Neutrophil (primary cell): ENCODE measurements around the gene TNF.

Experiments used
- H3K27ac ChIP-seq: fragments of 200-600 bp; sonication (generic); 2 replicates; pipeline ENCODE4 v1.5.1; 2016; ENCODE audit warnings: mild to moderate bottlenecking, moderate library complexity
- H3K27me3 ChIP-seq: fragments of 200-600 bp; sonication (generic); 2 replicates; pipeline ENCODE4 v1.6.0; 2016; ENCODE audit warnings: mild to moderate bottlenecking
- H3K36me3 ChIP-seq: fragments of 200-600 bp; sonication (generic); 2 replicates; pipeline ENCODE4 v1.5.1; 2017
- H3K4me1 ChIP-seq, 2 experiments: fragments of 200-600 bp in 1 of 2; sonication (generic) in 1 of 2; 1 replicate in 1 of 2; 2 replicates in 1 of 2; pipeline versions ENCODE4 v1.5.1 to v1.6.1; 2013 to 2016; ENCODE audit warnings: low read depth in 1 of 2, low read length in 1 of 2, mild to moderate bottlenecking in 1 of 2, moderate library complexity in 1 of 2; ENCODE audit not compliant: control insufficient read depth in 1 of 2, insufficient read depth in 1 of 2
- H3K4me3 ChIP-seq, 2 experiments: fragments of 200-600 bp in 1 of 2; sonication (generic) in 1 of 2; 1 replicate in 1 of 2; 2 replicates in 1 of 2; pipeline ENCODE4 v1.5.1; 2013 to 2016; ENCODE audit warnings: low read depth in 1 of 2, low read length in 1 of 2, mild to moderate bottlenecking in 1 of 2, moderate library complexity in 1 of 2
- H3K9me3 ChIP-seq: fragments of 200-600 bp; sonication (generic); 2 replicates; pipeline ENCODE4 v1.5.1; 2016
- TF ChIP-seq, protein P1 (sequence below): fragments of 200-600 bp; sonication (generic); IDR thresholded peaks from 2 replicates; pipeline ENCODE4 v1.5.1; 2016; ENCODE audit warnings: antibody characterized with exemption

Gene TNF

DNA sequence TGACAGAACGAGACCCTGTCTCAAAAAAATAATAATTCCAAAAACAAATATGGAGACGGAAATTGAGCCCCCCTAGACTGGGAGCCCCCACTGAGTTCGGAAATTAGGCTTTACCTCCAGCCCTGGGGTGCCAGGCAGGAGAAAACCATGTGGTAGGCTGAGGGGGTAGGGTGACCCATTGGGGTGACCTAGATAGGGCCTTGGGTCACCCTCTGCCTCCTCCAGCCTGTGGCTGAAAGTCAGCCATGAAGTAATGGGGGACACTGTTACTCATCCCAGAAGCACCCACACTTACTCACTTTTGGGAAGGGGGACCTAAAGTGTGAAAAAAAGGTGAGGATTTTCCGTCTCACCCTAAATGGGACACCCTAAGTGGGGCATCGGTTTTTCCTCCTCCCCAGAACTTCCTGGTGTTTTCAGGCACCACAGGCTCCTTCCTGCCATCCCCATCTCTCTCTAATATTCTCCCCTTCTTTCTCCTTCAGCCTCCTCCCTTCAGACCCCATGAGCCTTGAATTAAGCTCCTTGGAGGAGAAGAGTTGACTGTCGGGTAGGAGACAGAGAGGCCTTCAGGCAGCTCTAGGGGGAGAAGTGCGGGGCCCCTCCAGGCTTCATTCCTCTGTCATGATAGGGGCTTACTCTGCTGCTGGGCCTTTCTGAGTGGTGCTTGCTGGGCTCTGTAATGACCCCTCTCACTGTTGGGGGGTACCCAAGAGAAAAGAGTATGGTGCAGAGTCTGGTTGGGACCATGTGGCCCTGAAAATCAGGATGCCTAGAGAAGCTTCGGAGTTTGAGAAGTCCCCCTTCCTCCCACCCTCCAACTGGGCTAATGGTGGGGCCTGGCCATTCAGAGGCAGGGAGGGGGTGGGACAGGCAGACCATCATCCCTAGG, 4.4 kb downstream of the TNF start:
- Histone ChIP-seq H3K4me3 (peak overlapping the region; percentile 92 to 94), H3K36me3 (peaks cover 15% of the 10 kb centered on the region), H3K27me3 (no peaks in the 10 kb centered on the region), H3K9me3 (no peaks in the 10 kb centered on the region), H3K27ac (peak overlapping the region; percentile 96), H3K4me1 (peaks cover 68 to 72% of the 10 kb centered on the region in 2 experiments)
- TF ChIP-seq, protein P1, sequence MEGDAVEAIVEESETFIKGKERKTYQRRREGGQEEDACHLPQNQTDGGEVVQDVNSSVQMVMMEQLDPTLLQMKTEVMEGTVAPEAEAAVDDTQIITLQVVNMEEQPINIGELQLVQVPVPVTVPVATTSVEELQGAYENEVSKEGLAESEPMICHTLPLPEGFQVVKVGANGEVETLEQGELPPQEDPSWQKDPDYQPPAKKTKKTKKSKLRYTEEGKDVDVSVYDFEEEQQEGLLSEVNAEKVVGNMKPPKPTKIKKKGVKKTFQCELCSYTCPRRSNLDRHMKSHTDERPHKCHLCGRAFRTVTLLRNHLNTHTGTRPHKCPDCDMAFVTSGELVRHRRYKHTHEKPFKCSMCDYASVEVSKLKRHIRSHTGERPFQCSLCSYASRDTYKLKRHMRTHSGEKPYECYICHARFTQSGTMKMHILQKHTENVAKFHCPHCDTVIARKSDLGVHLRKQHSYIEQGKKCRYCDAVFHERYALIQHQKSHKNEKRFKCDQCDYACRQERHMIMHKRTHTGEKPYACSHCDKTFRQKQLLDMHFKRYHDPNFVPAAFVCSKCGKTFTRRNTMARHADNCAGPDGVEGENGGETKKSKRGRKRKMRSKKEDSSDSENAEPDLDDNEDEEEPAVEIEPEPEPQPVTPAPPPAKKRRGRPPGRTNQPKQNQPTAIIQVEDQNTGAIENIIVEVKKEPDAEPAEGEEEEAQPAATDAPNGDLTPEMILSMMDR = no peak

DNA sequence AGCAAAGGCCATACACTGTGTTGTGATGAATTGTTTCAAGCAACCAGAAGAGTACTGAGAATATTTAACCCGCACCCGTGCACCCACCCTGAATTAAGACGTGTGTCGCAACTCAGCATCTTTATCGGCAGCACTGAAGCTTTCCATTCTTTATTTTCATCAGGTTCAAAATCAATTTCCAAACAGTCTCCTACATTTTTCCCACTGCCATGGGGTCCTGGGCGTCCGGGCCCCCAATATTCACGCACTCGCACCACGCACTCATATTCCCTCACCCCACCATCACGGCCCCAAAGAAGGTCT, 5.0 kb downstream of the TNF start:
- no peaks in the 10 kb centered on the region for H3K9me3 ChIP-seq
- H3K36me3 ChIP-seq = peaks cover 15% of the 10 kb centered on the region
- TF ChIP-seq, protein P1 = no peak
- peak overlapping the region; percentile 92 to 94 for H3K4me3 ChIP-seq
- no peaks in the 10 kb centered on the region for H3K27me3 ChIP-seq
- H3K27ac ChIP-seq = peak overlapping the region; percentile 96
- peaks cover 68 to 72% of the 10 kb centered on the region in 2 experiments for H3K4me1 ChIP-seq

DNA sequence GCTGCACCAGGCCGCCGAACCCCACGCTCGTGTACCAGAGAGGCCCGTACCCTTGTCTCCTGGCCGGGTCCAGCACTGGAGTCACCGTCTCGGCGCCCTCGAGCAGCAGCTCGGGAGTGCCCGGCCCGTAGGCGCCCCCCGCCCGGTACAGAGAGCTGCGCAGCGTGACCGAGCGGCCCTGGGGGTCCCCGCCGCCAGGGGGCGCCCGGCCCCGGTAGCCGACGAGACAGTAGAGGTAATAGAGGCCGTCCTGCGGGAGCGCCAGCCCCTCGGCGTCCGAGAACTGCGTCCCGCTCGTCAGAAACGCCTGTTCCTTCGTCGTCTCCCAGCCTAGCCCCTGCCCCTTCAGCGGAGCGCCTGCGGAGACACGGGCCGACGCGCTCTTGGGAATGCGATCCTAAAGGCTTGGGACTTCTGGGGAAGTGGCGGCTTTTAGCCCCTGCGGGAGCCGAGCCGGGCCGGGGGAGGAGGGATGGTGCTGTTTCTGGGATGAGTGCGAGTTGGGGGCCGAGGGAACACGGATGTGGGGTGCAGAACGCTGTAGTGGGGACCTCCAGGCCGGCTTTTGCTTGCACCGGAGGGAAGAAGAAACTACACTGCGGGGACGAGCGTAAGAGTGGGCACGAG, 5.6 kb downstream of the TNF start:
- Histone ChIP-seq H3K4me3 (peak overlapping the region; percentile 92 to 94), H3K36me3 (peaks cover 15% of the 10 kb centered on the region), H3K27ac (peak overlapping the region; percentile 96), H3K9me3 (no peaks in the 10 kb centered on the region), H3K27me3 (no peaks in the 10 kb centered on the region), H3K4me1 (peaks cover 68 to 72% of the 10 kb centered on the region in 2 experiments)
- TF ChIP-seq, protein P1 = peak; percentile 94

DNA sequence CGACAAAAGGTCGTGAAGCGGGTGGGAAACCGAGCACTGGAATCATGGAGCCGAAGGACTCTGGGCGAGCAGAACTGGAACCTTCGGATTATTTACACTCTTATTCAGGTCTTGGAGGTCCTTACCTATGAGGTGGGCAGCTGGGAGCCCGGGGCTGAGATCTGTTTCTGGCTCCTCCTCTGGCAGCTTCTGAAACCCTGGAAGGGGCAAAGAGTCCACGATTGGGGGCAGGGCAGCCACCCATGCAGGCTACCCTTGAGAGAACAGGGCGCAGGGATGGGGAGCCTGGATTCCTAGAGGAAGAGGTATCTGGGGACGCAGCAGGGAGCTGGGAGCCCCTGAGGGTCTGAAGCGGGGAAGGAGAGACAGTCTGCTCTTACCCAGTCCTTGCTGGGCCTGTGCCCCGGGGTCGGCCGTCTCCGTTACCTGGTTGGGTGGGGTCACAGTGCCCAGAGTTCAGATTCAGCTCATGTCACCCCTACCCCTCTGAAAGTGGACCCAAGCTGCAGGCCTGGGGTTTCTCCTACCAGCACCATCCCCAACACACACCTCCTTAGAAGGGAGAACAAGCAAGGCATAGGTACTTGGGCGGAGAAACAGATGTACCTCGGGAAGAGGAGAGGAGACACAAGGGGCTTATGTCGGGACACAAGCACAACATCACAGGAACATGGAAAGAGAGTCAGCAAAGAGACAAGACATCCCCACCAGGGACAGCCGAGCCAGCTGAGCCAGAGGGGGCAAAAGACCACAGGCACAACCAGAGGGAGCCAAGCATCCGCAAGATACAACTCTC, 6.3 kb downstream of the TNF start:
- Histone ChIP-seq H3K9me3 (no peaks in the 10 kb centered on the region), H3K27me3 (no peaks in the 10 kb centered on the region), H3K4me3 (peak overlapping the region; percentile 92 to 94), H3K27ac (peak overlapping the region; percentile 96), H3K4me1 (peaks cover 68 to 72% of the 10 kb centered on the region in 2 experiments), H3K36me3 (peaks cover 15% of the 10 kb centered on the region)
- TF ChIP-seq, protein P1 = no peak

DNA sequence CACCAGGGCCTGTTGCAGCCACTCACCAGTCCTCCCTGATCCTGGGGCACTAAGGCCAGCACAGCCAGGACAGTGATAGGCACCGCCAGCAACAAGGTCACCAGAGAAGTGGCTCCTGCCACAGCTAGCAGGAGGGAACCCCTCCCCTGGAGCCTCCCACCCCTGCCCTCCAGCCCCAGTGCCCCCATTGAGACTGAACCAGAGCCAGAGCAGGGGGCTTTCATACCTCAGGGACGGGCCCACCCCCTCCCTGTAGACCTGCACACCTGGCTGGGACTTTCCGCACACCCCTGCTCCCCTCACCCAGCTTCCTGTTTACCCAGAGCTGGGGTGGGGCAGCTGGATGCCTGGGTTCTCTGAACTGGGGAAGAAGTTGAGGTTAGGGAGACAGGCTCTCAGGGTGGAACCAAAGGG, 6.9 kb downstream of the TNF start, which contains the start of gene LTB:
Gene LTB, minus strand, starts transcription at position 195 of the 414 bp plus-strand sequence. Its CDS starts 7 bp downstream, at position 188.
- TF ChIP-seq, protein P1 = no peak
- no peaks in the 10 kb centered on the region for H3K9me3 ChIP-seq
- peaks cover 11% of the 10 kb centered on the region for H3K36me3 ChIP-seq
- H3K4me1 ChIP-seq = peaks cover 68 to 69% of the 10 kb centered on the region in 2 experiments
- peak within 1 kb of the TSS; percentile 92 to 94 for H3K4me3 ChIP-seq
- H3K27me3 ChIP-seq = no peaks in the 10 kb centered on the region
- peak within 1 kb of the TSS; percentile 96 for H3K27ac ChIP-seq
